Stimulated activated CD8-positive, alpha-beta memory T cell treated with anti-CD3 and anti-CD28 coated beads, Interleukin-12 subunit alpha, Interleukin-12 subunit beta, amount 100 ng/mL, for 1 hour (primary cell): ENCODE results near the gene UBL5.
A peak's percentile ranks its signal among the peaks of the same experiment; 100 is the strongest.
"Not testable (repeated sequence)": the region's sequence is repeated elsewhere in the genome, so short reads cannot be mapped to it uniquely, and the experiment has no call there.

Experiments
- DNase-seq: peaks from one replicate; pipeline ENCODE4 v3.0.0-alpha.2; 2020; ENCODE audit warnings: low read depth

Gene UBL5

DNA sequence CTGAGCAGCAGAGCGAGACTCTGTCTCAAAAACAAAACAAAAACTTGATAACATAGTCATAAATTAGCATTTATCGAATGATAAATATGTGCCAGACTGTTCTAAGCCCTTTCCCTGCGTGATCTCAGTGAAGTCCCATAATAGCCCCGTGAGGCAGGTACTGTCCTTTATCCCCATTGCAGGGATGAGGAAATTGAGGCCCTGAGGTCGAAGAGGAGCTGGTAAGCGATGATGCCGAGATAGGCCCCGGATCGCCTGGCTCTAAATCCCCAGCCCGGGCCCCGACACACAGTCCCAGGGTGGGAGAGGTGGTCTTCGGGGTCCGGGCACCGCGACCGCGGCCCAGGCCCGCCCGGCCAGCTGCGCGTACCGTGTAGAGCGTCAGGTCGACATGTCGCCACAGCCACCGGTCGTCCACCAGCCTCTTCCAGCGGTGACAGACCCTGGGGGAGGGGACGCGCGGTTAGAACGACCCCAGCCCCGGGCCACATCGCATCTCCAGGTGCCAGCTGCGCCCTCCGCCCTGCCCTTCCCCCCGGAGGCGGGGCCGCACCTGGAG, 9.5 kb upstream of the UBL5 start:
- no peak for DNase-seq

DNA sequence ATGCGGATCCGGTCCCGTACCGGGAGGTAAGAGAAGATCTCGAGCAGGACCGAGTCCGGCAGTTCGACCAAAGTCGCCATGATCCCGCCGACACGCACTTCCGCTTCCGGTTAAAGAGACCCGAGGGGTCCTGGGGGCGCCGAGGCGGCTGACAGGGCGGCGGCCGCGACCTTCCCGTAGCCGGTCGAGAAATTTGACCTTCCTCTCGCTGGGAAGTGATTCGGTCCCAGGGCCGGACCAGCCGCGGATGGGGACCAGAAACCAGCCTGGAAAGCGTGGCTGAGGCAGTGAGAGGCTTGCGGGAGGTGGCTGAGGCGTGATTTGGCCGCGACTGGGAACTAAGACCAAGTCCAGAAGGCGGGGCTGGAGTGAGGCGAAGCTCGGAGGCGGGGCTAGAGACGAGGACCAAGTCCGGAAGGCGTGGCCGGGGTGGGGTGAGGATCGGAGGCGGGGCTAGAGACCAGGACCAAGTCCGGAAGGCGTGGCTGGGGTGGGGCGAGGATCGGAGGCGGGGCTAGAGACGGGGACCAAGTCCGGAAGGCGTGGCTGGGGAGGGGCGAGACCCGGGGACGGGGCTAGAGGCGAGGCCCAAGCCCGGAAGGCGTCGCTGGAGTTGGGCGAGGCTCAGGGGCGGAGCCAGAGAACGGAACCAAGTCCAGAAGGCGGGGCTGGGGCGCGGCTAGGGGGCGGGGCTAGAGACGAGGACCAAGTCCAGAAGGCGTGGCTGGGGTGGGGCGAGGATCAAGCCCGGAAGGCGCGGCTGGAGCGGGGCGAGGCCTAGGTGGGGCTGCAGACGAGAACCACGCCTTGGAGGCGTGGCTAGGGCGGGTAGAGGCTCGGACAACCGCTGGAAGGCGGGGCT, 8.8 kb upstream of the UBL5 start, which contains the start of gene FBXL12:
Gene FBXL12 (minus strand): TSS at position 346 of the 862 bp plus-strand sequence. CDS start 266 bp downstream, at position 80.
- DNase-seq: peak; percentile 100

DNA sequence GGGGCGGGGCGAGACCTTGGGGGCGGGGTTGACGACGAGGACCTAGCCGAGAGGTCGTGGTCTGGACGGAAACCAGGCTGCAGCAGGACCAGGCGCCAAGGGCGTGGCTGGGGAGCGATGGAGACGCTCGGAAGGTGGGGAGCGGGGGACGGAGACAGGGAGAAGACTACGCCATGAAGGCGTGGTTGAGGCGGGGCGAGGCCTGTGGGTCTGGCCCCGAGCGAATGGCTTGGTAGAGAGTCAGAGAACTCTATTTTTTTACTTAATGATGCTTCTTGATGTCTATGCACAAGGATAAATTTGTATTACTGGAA, 8.2 kb upstream of the UBL5 start:
- DNase-seq: no peak

DNA sequence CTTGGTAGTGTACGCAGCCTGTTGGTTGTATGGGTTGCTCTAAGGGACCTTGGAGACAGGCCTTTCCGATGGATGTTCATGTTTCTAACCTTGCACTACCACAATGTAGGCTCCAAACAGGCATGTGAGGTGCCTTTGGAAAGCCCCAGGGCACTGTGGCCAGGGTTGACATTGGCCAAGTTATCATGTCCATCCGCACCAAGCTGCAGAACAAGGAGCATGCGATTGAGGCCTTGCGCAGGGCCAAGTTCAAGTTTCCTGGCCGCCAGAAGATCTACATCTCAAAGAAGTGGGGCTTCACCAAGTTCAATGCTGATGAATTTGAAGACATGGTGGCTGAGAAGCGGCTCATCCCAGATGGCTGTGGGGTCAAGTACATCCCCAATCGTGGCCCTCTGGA, 7.7 kb upstream of the UBL5 start:
- not testable (repeated sequence) for DNase-seq

DNA sequence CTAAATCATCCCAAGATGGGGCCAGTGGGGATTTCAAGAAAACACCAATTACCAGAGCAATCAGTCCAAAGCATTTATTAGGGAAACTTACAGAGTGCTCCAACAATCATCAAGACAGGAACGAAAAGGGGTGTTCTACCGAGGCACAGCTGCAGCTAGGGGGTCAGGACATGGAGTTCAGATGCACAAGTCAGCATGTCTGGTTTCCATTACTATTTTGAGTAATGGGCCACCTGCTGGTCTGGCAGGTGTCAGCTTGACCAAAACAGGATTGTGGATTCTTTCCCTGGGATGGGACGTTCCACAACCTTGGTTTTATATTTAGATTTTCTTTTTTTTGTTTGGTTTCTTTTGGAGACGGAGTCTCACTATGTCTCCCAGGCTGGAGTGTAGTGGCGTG, 3.9 kb upstream of the UBL5 start:
- no peak for DNase-seq

DNA sequence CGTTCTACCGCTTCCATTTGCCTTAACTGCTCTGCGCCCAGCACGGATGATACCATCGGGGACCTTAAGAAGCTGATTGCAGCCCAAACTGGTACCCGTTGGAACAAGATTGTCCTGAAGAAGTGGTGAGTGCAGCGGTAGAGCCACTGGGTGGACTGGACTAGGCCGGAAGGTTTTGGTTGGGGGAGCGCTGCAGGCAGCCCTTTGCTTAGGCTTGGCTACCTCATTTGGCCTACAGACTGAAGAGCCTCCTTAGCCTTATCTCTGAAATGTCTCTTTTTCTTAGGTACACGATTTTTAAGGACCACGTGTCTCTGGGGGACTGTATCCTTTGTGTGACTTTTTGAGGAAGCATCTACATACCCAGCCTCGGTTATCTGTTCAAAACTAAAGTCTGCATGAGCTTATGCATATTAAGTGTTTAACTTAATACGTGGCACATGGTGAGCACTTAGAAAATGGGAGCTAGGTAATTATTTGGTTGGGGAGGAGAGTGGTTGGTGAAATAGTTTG, 889 bp downstream of the UBL5 start:
- no peak for DNase-seq

DNA sequence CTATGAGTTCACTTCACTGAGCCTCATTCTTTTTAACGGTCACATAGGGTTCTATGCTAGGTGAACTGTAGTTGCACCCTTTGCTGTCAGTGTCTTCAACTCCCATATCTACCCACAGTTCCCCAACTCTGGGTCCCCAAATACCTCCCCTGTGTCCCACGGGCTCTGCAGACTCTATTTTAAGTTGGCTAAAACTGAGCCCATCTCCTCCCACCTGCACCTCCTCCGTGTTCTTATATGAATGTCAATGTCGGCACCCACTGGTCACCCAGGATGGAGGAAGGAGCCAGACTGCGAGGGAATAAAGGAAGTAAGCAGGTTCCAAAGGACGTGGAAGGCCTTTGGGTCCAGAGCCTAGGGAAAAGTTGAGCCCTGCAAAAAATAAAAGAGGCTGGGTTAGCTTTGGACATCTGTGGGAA, 6.6 kb downstream of the UBL5 start:
- DNase-seq: no peak

DNA sequence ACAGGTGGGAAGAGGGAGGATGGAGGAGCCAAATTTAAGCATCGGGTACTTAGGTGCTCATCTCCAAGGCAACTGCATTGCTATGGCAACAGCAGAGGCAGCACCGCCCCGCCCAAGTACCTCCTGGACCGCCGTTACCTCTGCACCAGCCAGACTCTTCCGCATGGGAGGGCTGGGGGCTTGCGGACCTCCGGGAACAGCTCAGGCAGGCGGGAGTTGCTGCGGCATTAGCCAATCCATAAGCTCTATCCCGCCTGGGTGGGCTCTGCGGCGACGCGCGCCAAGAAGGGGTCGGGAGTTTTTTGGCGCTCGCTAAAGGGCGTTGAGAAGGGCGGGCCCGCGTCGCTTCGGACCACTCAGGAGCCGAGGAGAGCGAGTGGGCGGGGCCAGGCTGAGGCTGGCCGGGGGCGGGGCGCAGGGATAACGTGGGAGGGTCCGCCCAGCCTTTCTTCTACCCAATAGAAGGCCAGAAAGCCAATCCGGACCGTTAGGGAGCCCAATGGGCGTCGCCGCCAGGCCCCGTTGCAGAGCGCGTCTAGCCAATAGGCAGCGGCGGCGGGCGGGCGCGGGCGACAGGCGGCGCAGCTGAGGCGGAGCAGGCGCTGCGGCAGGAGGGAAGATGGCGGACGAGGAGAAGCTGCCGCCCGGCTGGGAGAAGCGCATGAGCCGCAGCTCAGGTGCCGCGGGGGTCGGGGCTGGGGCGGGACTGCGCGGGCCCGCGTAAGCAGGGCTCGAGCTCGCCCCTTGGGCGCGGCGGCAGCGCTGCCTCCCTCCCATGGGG, 7.2 kb downstream of the UBL5 start, which contains the start of gene PIN1:
Gene PIN1 (plus strand): TSS at position 593 of the 781 bp plus-strand sequence. CDS start 27 bp downstream, at position 620.
- DNase-seq: peak; percentile 98

DNA sequence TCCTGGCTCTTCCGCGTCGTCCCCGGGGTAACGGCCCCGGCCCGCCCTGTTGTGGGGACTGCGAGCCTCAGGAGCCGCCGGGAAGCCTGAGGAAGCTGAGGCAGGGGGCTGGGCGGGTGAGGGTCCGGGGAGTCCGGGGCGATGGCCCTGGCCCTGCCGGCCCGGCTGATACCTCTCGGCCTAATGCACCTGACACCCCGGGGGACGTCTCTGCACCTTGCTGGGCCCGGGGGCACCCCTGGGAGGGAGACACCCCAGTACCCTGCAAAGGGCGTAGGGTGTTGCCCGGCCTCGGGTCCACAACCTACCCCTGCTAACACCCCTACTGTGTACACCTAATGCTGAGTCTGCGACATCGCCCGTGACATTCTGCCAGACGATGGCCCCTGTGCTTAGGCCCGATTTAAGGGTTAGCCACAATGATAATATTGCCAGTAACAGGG, 7.8 kb downstream of the UBL5 start:
- DNase-seq: no peak

DNA sequence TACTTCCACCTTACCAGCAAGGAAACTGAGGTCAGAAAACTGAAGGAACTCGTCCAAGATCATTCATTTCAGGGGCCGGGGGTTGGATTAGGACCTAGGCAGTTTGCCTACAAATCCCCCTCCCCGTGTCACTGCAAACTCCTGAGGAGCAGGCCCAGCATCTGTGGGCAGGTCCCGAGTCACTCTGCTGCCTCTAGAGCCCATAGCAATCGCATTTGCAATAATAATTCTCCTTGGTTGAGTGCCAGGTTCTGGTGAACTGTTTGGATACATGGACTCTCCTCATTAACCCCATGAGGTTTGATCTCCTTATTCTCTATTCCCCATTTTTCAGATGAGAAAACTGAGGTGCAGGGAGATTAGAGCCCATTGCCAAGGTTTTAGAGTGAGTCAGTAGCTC, 8.3 kb downstream of the UBL5 start:
- no peak for DNase-seq

DNA sequence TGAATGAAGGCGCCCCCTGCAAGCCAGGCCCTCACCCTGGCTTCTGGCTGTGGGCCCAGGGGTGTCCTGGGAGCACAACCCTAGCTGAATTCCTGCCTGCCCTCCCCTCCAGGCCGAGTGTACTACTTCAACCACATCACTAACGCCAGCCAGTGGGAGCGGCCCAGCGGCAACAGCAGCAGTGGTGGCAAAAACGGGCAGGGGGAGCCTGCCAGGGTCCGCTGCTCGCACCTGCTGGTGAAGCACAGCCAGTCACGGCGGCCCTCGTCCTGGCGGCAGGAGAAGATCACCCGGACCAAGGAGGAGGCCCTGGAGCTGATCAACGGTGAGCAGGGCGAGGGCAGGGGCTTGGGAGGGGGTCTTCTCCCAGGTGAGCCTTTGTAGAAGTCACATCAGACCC, 10.6 kb downstream of the UBL5 start:
- no peak for DNase-seq

DNA sequence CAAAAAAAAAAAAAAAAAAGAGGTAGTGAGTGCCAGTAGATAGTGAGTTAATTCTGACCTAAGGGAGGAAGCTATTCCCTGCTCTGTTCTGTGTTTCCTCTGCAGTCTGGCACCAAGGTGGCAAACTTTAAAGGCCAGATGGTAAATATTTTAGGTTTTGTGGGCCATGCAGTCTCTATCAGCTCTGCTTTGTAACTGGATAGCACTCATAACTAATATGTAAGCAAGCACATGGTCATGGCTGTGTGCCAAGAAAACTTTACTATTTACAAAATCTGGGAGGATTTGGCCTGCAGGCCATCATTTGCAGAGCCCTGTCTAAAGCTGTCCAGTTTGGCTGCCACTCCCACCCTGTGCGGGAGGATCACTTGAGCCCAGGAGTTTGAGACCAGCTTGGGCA, 11.7 kb downstream of the UBL5 start:
- DNase-seq: no peak

DNA sequence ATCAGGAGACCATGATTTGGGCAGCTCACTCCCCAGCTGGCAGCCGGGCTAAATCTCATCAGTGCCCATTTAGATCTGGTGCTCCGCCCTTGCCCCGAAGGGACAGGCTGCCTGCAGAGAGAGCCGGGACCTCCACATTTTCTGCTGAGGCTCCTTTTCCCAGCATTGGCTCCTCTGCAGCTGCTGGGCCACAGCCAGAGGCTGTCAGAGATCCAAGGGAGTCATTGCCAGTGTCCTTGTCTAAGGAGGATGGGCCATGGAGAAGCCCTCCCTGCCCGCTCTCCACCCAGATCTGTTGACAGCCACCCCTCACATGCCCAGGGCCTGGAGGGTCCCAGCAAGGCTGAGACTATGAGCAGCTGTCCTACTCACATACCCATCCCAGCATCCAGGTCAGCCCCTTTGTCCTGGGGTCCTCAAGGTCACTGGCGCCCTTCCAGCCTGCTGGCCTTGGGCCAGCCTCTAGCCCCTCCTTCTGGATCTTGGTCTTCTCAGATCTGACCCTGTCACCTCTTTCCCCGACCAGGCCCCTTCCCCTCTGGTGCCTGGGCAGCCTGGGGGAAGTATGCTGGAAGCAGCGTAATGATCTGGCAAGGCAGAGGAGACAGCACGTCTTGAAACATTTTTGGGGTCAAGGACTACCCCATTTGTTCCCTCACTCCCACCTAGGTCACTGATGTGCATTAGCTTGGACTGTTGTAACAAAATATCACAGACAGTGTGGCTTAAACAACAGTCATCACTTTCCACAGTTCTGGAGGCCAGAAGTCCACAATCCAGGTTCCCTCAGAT, 15.3 kb downstream of the UBL5 start:
- no peak for DNase-seq

DNA sequence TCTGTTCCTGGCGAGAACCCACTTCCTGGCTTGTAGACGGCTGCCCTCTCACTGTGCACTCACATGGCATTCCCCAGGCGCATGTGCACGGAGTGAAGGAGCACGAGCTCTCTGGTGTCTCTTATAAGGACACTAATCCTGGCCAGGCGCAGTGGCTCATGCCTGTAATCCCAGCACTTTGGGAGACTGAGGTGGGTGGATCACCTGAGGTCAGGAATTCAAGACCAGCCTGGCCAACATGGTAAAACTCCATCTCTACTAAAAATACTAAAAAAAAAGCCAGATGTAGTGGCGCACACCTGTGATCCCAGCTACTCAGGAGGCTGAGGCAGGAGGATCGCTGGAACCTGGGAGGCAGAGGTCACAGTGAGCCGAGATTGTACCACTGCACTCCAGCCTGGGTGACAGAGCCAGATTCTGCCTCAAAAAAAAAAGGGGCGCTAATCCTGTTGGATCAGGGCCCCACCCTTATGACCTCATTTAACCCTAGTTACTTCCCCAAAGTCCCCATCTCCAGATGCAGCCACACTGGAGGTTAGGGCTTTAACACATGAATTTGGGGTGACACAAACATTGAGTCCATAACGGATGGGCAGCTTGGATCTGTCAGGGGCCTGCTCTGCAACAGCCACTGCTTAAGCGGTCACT, 16.0 kb downstream of the UBL5 start:
- DNase-seq: not testable (repeated sequence)

DNA sequence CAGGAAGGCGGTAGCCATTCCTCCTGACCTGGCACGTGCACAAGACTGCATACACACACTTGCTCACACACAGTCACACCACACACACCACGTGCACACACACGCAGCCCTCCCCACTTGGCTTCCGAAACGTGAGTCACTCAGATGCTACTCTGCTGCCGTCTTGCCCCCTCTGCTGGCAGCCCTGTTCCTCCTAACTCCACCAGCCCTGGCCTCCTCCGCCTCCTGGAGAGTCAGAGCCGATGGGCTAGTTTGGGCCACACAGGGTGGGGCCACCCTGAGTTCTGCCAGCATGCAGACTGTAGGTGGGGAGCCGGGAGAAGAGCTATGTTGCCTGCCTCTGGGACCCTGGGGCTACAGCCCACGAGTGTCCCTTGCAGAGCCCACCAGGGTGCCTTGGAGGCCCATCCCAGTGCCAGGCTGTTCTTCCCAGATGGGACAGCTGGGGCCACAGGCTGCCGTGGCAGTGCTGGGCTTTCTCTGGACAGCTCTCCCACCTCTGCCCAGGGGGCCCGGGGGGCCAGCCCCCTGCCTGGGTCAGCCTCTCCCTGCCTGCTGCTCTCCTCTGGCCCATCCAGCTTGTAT, 19.5 kb downstream of the UBL5 start:
- DNase-seq: no peak

DNA sequence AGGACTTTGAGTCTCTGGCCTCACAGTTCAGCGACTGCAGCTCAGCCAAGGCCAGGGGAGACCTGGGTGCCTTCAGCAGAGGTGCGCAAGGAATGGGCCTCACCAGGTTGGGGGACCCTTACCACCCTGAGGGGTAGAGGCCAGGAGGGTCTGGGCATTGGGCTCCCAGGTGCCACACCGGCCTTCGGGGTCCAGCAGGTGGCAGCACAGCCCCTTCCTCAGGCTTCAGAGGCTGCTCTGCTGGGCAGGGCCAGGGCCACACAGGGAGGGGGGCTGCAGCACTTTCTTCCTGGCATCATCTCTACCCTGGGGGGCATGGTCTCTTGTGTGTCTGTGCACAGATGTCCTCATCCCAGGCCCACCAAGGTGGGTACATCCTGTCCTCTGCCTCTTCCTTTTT, 20.3 kb downstream of the UBL5 start:
- no peak for DNase-seq

DNA sequence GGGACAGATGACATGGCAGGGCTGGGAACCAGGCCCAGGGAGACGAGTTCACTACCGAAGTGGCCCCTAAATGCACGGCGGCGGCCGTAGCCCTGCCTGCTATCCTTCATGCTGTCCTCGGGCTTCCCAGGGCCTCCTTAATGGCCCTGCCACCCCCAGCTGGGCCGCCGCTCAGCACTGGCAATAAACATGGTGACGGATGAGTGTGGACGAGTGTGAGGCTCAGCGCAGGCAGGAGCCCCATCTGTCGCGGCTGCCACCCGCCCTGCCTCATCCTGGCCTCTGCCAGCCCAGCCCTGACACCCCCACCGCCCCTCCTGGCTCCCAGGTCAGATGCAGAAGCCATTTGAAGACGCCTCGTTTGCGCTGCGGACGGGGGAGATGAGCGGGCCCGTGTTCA, 21.0 kb downstream of the UBL5 start:
- no peak for DNase-seq

DNA sequence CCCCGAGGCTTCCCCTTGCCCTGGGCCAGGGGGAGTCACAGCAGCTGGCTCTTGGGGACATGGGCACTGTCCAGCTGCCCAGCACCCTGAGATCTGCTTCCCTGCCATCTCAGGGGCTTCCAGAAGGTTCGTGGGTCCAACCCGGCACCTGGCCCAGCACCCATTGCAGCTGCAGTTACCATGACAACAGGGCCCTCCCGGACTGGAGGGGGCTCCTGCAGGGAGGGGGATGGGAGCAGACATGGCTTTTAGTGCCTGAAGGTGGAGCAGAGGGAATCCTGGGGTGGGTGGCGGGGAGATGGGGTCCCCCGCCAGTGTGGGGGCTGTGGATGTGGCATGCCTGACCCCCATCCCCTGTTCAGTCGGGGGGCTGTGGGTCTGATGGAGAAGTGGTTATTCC, 22.1 kb downstream of the UBL5 start:
- no peak for DNase-seq

DNA sequence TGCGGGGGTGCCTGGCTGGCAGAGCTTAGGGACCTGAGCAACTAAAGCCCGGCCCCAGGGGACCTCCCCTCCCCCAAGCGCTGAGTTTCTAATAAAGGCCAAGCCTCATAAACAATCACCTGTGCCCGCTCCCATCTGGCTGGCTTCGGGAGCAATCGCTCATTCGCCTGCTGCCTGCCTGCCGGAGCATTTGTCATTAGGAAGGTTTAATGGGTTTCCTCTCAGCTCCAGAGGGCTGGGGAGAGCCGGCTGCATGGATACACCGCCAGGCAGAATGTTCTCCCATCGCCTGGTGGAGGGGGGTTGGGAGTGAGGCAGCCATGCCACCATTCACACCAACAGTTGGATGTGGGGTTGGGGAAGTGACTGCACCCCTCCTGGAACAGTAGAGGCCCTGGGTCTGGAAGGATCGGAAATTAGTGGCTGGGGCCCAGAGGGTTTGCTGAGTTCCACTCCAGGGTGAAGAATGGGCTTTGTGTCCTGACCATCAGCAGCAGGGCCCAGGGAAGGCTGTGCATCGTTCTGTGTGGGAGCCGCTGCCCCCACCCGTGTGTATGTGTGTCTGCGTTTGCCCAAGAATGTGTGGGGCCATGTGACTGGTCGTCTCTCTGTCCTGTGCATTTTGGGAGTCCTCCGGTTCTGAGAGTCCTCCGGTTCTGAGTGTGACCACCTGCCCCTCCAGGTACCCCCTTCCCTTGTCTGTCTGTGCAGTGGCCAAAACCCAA, 22.7 kb downstream of the UBL5 start:
- DNase-seq: no peak

DNA sequence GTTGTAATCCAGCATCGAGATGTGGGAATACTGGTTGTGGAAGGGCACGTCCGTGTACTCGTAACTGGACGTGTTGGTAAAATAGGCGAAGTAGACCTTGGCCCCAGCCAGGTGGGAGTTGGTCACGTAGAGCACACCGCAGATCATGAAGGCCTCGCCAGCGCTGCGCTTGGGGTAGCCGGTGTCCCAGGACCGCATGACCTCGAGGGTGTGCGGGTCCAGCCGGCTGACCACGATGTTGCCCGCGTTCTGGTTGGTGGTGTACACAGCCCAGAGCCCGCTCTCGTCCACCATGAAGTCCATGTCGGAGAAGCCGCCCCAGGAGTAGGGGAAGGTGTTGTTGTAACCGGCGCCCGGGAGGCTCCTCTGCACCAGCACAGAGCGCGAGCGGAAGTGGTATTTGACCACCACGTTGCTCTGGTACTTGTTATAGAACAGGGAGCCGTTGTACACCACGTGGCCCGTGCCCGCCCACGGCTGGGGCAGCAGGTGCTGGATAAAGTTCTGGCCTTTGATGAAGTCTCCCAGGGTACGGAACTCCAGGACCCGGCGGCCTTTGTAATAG, 26.6 kb downstream of the UBL5 start:
- DNase-seq: no peak
